ENCODE data around the gene DDX39B. TPM values are rescaled to one million over a fixed set of nuclear protein-coding genes. Genes with fewer than 3 reads are reported as not detected.

Gene DDX39B
- total and polyA plus RNA-seq, 9 of the 15 experiments (the other 6 are each of a cell fraction or from before 2014, with no cell fraction given), result 479 to 869 (median 592) TPM

- TF ChIP-seq ETS1 (conservative IDR thresholded peaks at IDR 0.05; ENCODE audit: control insufficient read depth, low read depth, low read length), result peak; percentile 32; the same call in 1 of the 2 replicates
- TF ChIP-seq NFYB (IDR thresholded peaks at IDR 0.05; ENCODE audit: extremely low read depth, insufficient read length), result peak; percentile 67
- no peak for TF ChIP-seq LCOR (CRISPR knock-in tag; IDR thresholded peaks at IDR 0.05)
- no peak for TF ChIP-seq CAMTA2 (CRISPR knock-in tag; conservative IDR thresholded peaks at IDR 0.05)
- no peak for TF ChIP-seq SRSF1 (IDR thresholded peaks at IDR 0.05; ENCODE audit: low read depth, low read length)
- TF ChIP-seq VEZF1 (CRISPR knock-in tag; IDR thresholded peaks at IDR 0.05), result peak; percentile 24; the same call in 1 of the 2 replicates
- TF ChIP-seq PHF21A (IDR thresholded peaks at IDR 0.05; ENCODE audit: borderline replicate concordance, low read depth), result peak; percentile 71; the same call in 1 of the 2 replicates
- no peak for TF ChIP-seq KDM5B (IDR thresholded peaks at IDR 0.05; ENCODE audit: insufficient replicate concordance, low read depth, low read length)
- TF ChIP-seq ESRRB (CRISPR knock-in tag; IDR thresholded peaks at IDR 0.05; ENCODE audit: borderline replicate concordance), result no peak
- TF ChIP-seq POLR2A (conservative IDR thresholded peaks at IDR 0.05), result peak; percentile 79
- TF ChIP-seq ZNF512 (tag; IDR thresholded peaks at IDR 0.05), result no peak
- peak; percentile 86 for TF ChIP-seq HDAC2 (IDR thresholded peaks at IDR 0.05)
- no peak for TF ChIP-seq CREB1 (IDR thresholded peaks at IDR 0.05)
- TF ChIP-seq CREB1 (CRISPR knock-in tag; IDR thresholded peaks at IDR 0.05), result no peak; the same call in 1 of the 2 replicates
- TF ChIP-seq ZNF766 (CRISPR knock-in tag; conservative IDR thresholded peaks at IDR 0.05), result no peak
- TF ChIP-seq RB1 (IDR thresholded peaks at IDR 0.05; ENCODE audit: low read depth), result peak; percentile 51; the same call in 1 of the 2 replicates
- no peak for TF ChIP-seq ILK (tag; IDR thresholded peaks at IDR 0.05; ENCODE audit: borderline replicate concordance, low read depth)
- TF ChIP-seq SMARCE1 (IDR thresholded peaks at IDR 0.05), result no peak
- peak; percentile 42 for TF ChIP-seq ASH1L (IDR thresholded peaks at IDR 0.05; ENCODE audit: borderline replicate concordance, low read depth, partially characterized antibody)
- no peak for TF ChIP-seq ZNF282 (CRISPR knock-in tag; IDR thresholded peaks at IDR 0.05)
- peak; percentile 41; the same call in 1 of the 2 replicates for TF ChIP-seq CTBP1 (IDR thresholded peaks at IDR 0.05; ENCODE audit: borderline replicate concordance)
- TF ChIP-seq CBFA2T3 (IDR thresholded peaks at IDR 0.05), result no peak
- no peak for TF ChIP-seq DNMT1 (IDR thresholded peaks at IDR 0.05)
- no peak for TF ChIP-seq THRB (CRISPR knock-in tag; conservative IDR thresholded peaks at IDR 0.05)
Observed at GRCh38 chr6:31497531-31498476, 44.0 kb downstream of the DDX39B start, which contains the start of gene MICB (continued).
